GM23338 (cell line): ENCODE data around the gene SAFB2. TPM values are rescaled to one million over a fixed set of nuclear protein-coding genes. Genes with fewer than 3 reads are reported as not detected.

ENCODE experiments used
- ATAC-seq: fragments of 200-7000 bp; cut with Tn5 transposase; 3 replicates; pipeline ENCODE4 v1.9.1; 2020
- DNase-seq: peaks from one replicate; pipeline ENCODE4 v3.0.0-alpha.2; 2015; ENCODE audit warnings: low spot score
- H2AFZ ChIP-seq: fragments of 200-600 bp; sonication (generic); 2 replicates; pipeline ENCODE4 v1.8.0; 2016; ENCODE audit warnings: antibody characterized with exemption, mild to moderate bottlenecking, moderate library complexity
- H3F3A ChIP-seq: fragments of 200-600 bp; sonication (generic); replicated peaks from 2 replicates; pipeline ENCODE4 v1.8.0; 2017; ENCODE audit warnings: antibody characterized with exemption, mixed run types, low read depth
- H3K27ac ChIP-seq: fragments of 200-600 bp; sonication (generic); 2 replicates; pipeline ENCODE4 v1.6.1; 2016; ENCODE audit warnings: low read depth
- H3K27me3 ChIP-seq: fragments of 200-600 bp; sonication (generic); 2 replicates; pipeline ENCODE4 v1.8.0; 2016; ENCODE audit warnings: mild to moderate bottlenecking, mixed run types, moderate library complexity; ENCODE audit not compliant: insufficient read depth
- H3K36me3 ChIP-seq: fragments of 200-600 bp; sonication (generic); 2 replicates; pipeline ENCODE4 v1.8.0; 2016; ENCODE audit warnings: mild to moderate bottlenecking; ENCODE audit not compliant: insufficient read depth
- H3K4me1 ChIP-seq: fragments of 200-600 bp; sonication (generic); 2 replicates; pipeline ENCODE4 v1.8.0; 2016; ENCODE audit warnings: mild to moderate bottlenecking, moderate library complexity; ENCODE audit not compliant: insufficient read depth
- H3K4me2 ChIP-seq: fragments of 200-600 bp; sonication (generic); 2 replicates; pipeline ENCODE4 v1.7.1; 2017; ENCODE audit warnings: mixed run types
- H3K4me3 ChIP-seq: fragments of 200-600 bp; sonication (generic); 2 replicates; pipeline ENCODE4 v1.6.1; 2016; ENCODE audit warnings: mixed run types
- H3K79me2 ChIP-seq: fragments of 200-600 bp; sonication (generic); replicated peaks from 2 replicates; pipeline ENCODE4 v1.8.0; 2017; ENCODE audit warnings: mild to moderate bottlenecking; ENCODE audit not compliant: insufficient read depth
- H3K9me2 ChIP-seq: fragments of 200-600 bp; sonication (generic); 2 replicates; pipeline ENCODE4 v1.8.0; 2017; ENCODE audit not compliant: insufficient read depth
- H4K20me1 ChIP-seq: fragments of 200-600 bp; sonication (generic); replicated peaks from 2 replicates; pipeline ENCODE4 v1.8.0; 2017; ENCODE audit warnings: mild to moderate bottlenecking; ENCODE audit not compliant: insufficient read depth
- H3K27ac Mint-ChIP-seq: 2 replicates; pipeline ENCODE4 v1.8.0; 2020; ENCODE audit warnings: inconsistent platforms, mild to moderate bottlenecking, moderate library complexity, mixed read lengths
- H3K27me3 Mint-ChIP-seq: 3 replicates; pipeline ENCODE4 v1.8.0; 2022; ENCODE audit warnings: low read depth, mild to moderate bottlenecking, moderate library complexity, mixed read lengths, inconsistent platforms; ENCODE audit not compliant: insufficient read depth, poor library complexity
- H3K36me3 Mint-ChIP-seq: 3 replicates; pipeline ENCODE4 v1.8.0; 2021; ENCODE audit warnings: low read depth, mild to moderate bottlenecking, inconsistent platforms, moderate library complexity, mixed read lengths
- H3K4me1 Mint-ChIP-seq: 3 replicates; pipeline ENCODE4 v1.8.0; 2020; ENCODE audit warnings: mild to moderate bottlenecking, inconsistent platforms, mixed read lengths
- H3K4me3 Mint-ChIP-seq: 3 replicates; pipeline ENCODE4 v1.8.0; 2021; ENCODE audit warnings: moderate library complexity, mild to moderate bottlenecking, inconsistent platforms, mixed read lengths
- H3K9me3 Mint-ChIP-seq: 3 replicates; pipeline ENCODE4 v1.8.0; 2020; ENCODE audit warnings: moderate library complexity, mild to moderate bottlenecking, inconsistent platforms, mixed read lengths
- CREB1 ChIP-seq: fragments of 250-450 bp; sonication (Bioruptor Pico); IDR thresholded peaks from 2 replicates; pipeline ENCODE4 v1.5.0; 2020; ENCODE audit warnings: low read depth, mild to moderate bottlenecking, moderate library complexity
- CTCF ChIP-seq, 2 experiments: fragments of 200-600 bp in 1 of 2; sonication (generic) in 1 of 2; conservative IDR thresholded peaks; 2 replicates each; pipeline versions ENCODE4 v1.5.1 to v1.6.1; 2016 to 2017; ENCODE audit warnings: antibody characterized with exemption in 2 of 2, low read depth in 2 of 2, mild to moderate bottlenecking in 2 of 2, moderate library complexity in 1 of 2
- ETS1 ChIP-seq: IDR thresholded peaks from 2 replicates; pipeline ENCODE4 v1.6.1; 2016; ENCODE audit warnings: antibody characterized with exemption
- EZH2 ChIP-seq: fragments of 200-600 bp; sonication (generic); IDR thresholded peaks from one replicate; pipeline ENCODE4 v1.8.0; 2017; ENCODE audit warnings: antibody characterized with exemption, mild to moderate bottlenecking, low read depth; ENCODE audit not compliant: unreplicated experiment
- EZH2phosphoT487 ChIP-seq: fragments of 200-600 bp; sonication (generic); IDR thresholded peaks from one replicate; pipeline ENCODE4 v1.8.1; 2018; ENCODE audit warnings: antibody characterized with exemption; ENCODE audit not compliant: unreplicated experiment
- JUNB ChIP-seq: IDR thresholded peaks from one replicate; pipeline ENCODE4 v1.6.1; 2016; ENCODE audit warnings: antibody characterized with exemption; ENCODE audit not compliant: unreplicated experiment
- NANOG ChIP-seq: IDR thresholded peaks from 2 replicates; pipeline ENCODE4 v1.6.1; 2016; ENCODE audit warnings: antibody characterized with exemption, borderline replicate concordance
- POLR2AphosphoS5 ChIP-seq: IDR thresholded peaks from 2 replicates; pipeline ENCODE4 v1.6.1; 2016; ENCODE audit warnings: antibody characterized with exemption, low read depth
- REST ChIP-seq: IDR thresholded peaks from one replicate; pipeline ENCODE4 v1.6.1; 2018; ENCODE audit warnings: antibody characterized with exemption; ENCODE audit not compliant: unreplicated experiment
- STAT1 ChIP-seq: IDR thresholded peaks from one replicate; pipeline ENCODE4 v1.6.1; 2016; ENCODE audit warnings: antibody characterized with exemption; ENCODE audit not compliant: unreplicated experiment
- ZNF114 ChIP-seq: fragments of 250-450 bp; sonication (Bioruptor Pico); IDR thresholded peaks from 2 replicates; pipeline ENCODE4 v1.5.0; 2020; ENCODE audit warnings: mild to moderate bottlenecking, moderate library complexity
- ZNF331 ChIP-seq: fragments of 250-450 bp; sonication (Bioruptor Pico); IDR thresholded peaks from 2 replicates; pipeline ENCODE4 v1.5.0; 2020; ENCODE audit warnings: low read depth, mild to moderate bottlenecking, moderate library complexity
- ZNF462 ChIP-seq: fragments of 250-450 bp; sonication (Bioruptor Pico); IDR thresholded peaks from 2 replicates; pipeline ENCODE4 v1.5.0; 2020; ENCODE audit warnings: mild to moderate bottlenecking, moderate library complexity
- polyA plus RNA-seq: library from polyadenylated mRNA; unstranded; fragments of >200 nt; fragmentation: Nextera tagmentation; extraction: Ambion mirVana; gene quantifications from 2 replicates; pipeline ENCODE4 v1.2.1, GENCODE V29; 2016
- total RNA-seq: library from RNA; depleted of rRNA; stranded (reverse); fragments of >200 nt; shearing (Covaris generic); gene quantifications from 2 replicates; pipeline ENCODE4 v1.2.3, GENCODE V29; 2014

SAFB2 gene
- total and polyA plus RNA-seq, 2 experiments from 2014 or later, result 37.7 to 102 TPM

GRCh38 chr19:5592531-5593342 lies 29.8 kb downstream of the SAFB2 start:
- Histone ChIP-seq H3K27me3 (no peaks in the 10 kb centered on the region), H3F3A (0 out of 2 replicates have a peak, but pooled peaks cover 2% of the 10 kb centered on the region), H3K27ac (no peak overlapping the region), H4K20me1 (peaks cover 10% of the 10 kb centered on the region; the same call in 1 of the 2 replicates), H3K9me2 (no peaks in the 10 kb centered on the region), H3K4me2 (no peak overlapping the region), H3K36me3 (peaks cover 23% of the 10 kb centered on the region), H3K4me1 (no peaks in the 10 kb centered on the region), H3K79me2 (peaks cover 3% of the 10 kb centered on the region; the same call in 1 of the 2 replicates), H3K4me3 (no peak overlapping the region), H2AFZ (no peak overlapping the region)
- peaks cover 12% of the 10 kb centered on the region for H3K4me1 Mint-ChIP-seq
- H3K9me3 Mint-ChIP-seq, result no peaks in the 10 kb centered on the region; the same call in 2 of the 3 replicates
- H3K36me3 Mint-ChIP-seq, result peaks cover 82% of the 10 kb centered on the region
- DNase-seq, result no peak
- peaks cover 8% of the 10 kb centered on the region for H3K27me3 Mint-ChIP-seq
- no peak for ATAC-seq
- H3K27ac Mint-ChIP-seq, result no peak overlapping the region
- TF ChIP-seq EZH2 (no peak), ZNF331 (CRISPR knock-in tag) (no peak), ETS1 (no peak), NANOG (no peak), POLR2AphosphoS5 (no peak), ZNF462 (no peak), ZNF114 (CRISPR knock-in tag) (no peak), CTCF (conservative IDR thresholded peaks at IDR 0.05; ENCODE audit: low read depth in 2 of 2) (no peak), EZH2phosphoT487 (no peak), CREB1 (no peak), STAT1 (no peak), JUNB (no peak), REST (no peak)
- H3K4me3 Mint-ChIP-seq, result no peak overlapping the region
